Hepatocyte (in vitro differentiated cells): ENCODE data around the gene PNMA6E.

Experiments
- CTCF ChIP-seq: fragments of 200-600 bp; sonication (generic); IDR thresholded peaks from 2 replicates; pipeline ENCODE4 v1.5.1; 2016; ENCODE audit warnings: antibody characterized with exemption, mild to moderate bottlenecking; ENCODE audit not compliant: poor library complexity
- EZH2 ChIP-seq: fragments of 200-600 bp; sonication (generic); IDR thresholded peaks from 2 replicates; pipeline ENCODE4 v1.6.1; 2016; ENCODE audit warnings: antibody characterized with exemption, mild to moderate bottlenecking, borderline replicate concordance
- EZH2phosphoT487 ChIP-seq: fragments of 200-600 bp; sonication (generic); IDR thresholded peaks from one replicate; pipeline ENCODE4 v1.6.1; 2018; ENCODE audit warnings: antibody characterized with exemption, mild to moderate bottlenecking, low read depth, moderate library complexity; ENCODE audit not compliant: unreplicated experiment, severe bottlenecking

GRCh38 chrX:153445106-153445855 is 44.1 kb upstream of the PNMA6E start:
- no peak for TF ChIP-seq CTCF
- no peak for TF ChIP-seq EZH2
- TF ChIP-seq EZH2phosphoT487 = no peak
